GM13977 (cell line): Measurements from ENCODE around the gene KCNQ1.

ENCODE experiments used
- DNase-seq: peaks from one replicate; pipeline ENCODE4 v3.0.0; 2012; ENCODE audit warnings: low spot score
- CTCF ChIP-seq: IDR thresholded peaks from 2 replicates; pipeline ENCODE4 v1.5.1; 2012; ENCODE audit warnings: mild to moderate bottlenecking, control low read depth; ENCODE audit not compliant: insufficient read depth; ENCODE audit errors: extremely low read depth, missing control alignments
- in situ Hi-C: fragments of 300-500 bp; cut with MboI; formaldehyde crosslinking; loops from one replicate; pipeline ENCODE4 v1.12.0; 2022; ENCODE audit warnings: low sequenced_read_pairs, low pct_unique_long_range_greater_than_20kb, mixed read lengths, inconsistent platforms; ENCODE audit not compliant: unreplicated experiment

KCNQ1 gene

GRCh38 chr11:2691991-2692875 lies 247.4 kb downstream of the KCNQ1 start:
- in situ Hi-C loops, result no loop called here
- DNase-seq, result no peak
- TF ChIP-seq CTCF, result peak; percentile 13

GRCh38 chr11:2693271-2694261 lies 248.8 kb downstream of the KCNQ1 start:
- in situ Hi-C loops, result no loop called here
- TF ChIP-seq CTCF, result no peak
- DNase-seq, result no peak

GRCh38 chr11:2694495-2694894 lies 249.7 kb downstream of the KCNQ1 start:
- TF ChIP-seq CTCF, result no peak
- DNase-seq, result no peak
- in situ Hi-C loops, result no loop called here

GRCh38 chr11:2694995-2695939 lies 250.5 kb downstream of the KCNQ1 start:
- TF ChIP-seq CTCF, result no peak
- in situ Hi-C loops, result no loop called here
- no peak for DNase-seq

- DNase-seq, result no peak
- in situ Hi-C loops, result no loop called here
- no peak for TF ChIP-seq CTCF
Observed at GRCh38 chr11:2696455-2696854, 251.6 kb downstream of the KCNQ1 start.
